Hepatocyte (in vitro differentiated cells): ENCODE results near the gene TMPRSS2. TPM values are rescaled to one million over a fixed set of nuclear protein-coding genes. Genes with fewer than 3 reads are reported as not detected.

Source experiments
- DNase-seq: peaks from one replicate; pipeline ENCODE4 v3.0.0-alpha.2; 2016; ENCODE audit warnings: low spot score
- H2AFZ ChIP-seq: fragments of 200-600 bp; sonication (generic); 2 replicates; pipeline ENCODE4 v1.6.0; 2016; ENCODE audit warnings: antibody characterized with exemption, mild to moderate bottlenecking
- H3K27ac ChIP-seq: fragments of 200-600 bp; sonication (generic); 2 replicates; pipeline ENCODE4 v1.5.1; 2016; ENCODE audit warnings: mild to moderate bottlenecking
- H3K27me3 ChIP-seq: fragments of 200-600 bp; sonication (generic); 2 replicates; pipeline ENCODE4 v1.6.1; 2016
- H3K36me3 ChIP-seq: fragments of 200-600 bp; sonication (generic); replicated peaks from 2 replicates; pipeline ENCODE4 v1.5.1; 2016; ENCODE audit warnings: low read depth; ENCODE audit not compliant: insufficient read depth
- H3K4me1 ChIP-seq: fragments of 200-600 bp; sonication (generic); 2 replicates; pipeline ENCODE4 v1.5.1; 2016; ENCODE audit warnings: mild to moderate bottlenecking, moderate library complexity; ENCODE audit not compliant: insufficient read depth
- H3K4me2 ChIP-seq: fragments of 200-600 bp; sonication (generic); 2 replicates; pipeline ENCODE4 v1.6.0; 2016
- H3K4me3 ChIP-seq: fragments of 200-600 bp; sonication (generic); 2 replicates; pipeline ENCODE4 v1.5.1; 2016; ENCODE audit warnings: mild to moderate bottlenecking
- H3K79me2 ChIP-seq: fragments of 200-600 bp; sonication (generic); 2 replicates; pipeline ENCODE4 v1.6.0; 2017; ENCODE audit warnings: mild to moderate bottlenecking
- H3K9me2 ChIP-seq: fragments of 200-600 bp; sonication (generic); replicated peaks from 2 replicates; pipeline ENCODE4 v1.6.0; 2017; ENCODE audit warnings: mild to moderate bottlenecking; ENCODE audit not compliant: insufficient read depth
- H3K9me3 ChIP-seq: fragments of 200-600 bp; sonication (generic); 2 replicates; pipeline ENCODE4 v1.5.1; 2016; ENCODE audit warnings: low read depth, mild to moderate bottlenecking
- H4K20me1 ChIP-seq: fragments of 200-600 bp; sonication (generic); 2 replicates; pipeline ENCODE4 v1.6.0; 2016; ENCODE audit warnings: mild to moderate bottlenecking; ENCODE audit not compliant: insufficient read depth, poor library complexity, severe bottlenecking
- CTCF ChIP-seq: fragments of 200-600 bp; sonication (generic); IDR thresholded peaks from 2 replicates; pipeline ENCODE4 v1.5.1; 2016; ENCODE audit warnings: antibody characterized with exemption, mild to moderate bottlenecking; ENCODE audit not compliant: poor library complexity
- EZH2 ChIP-seq: fragments of 200-600 bp; sonication (generic); IDR thresholded peaks from 2 replicates; pipeline ENCODE4 v1.6.1; 2016; ENCODE audit warnings: antibody characterized with exemption, mild to moderate bottlenecking, borderline replicate concordance
- EZH2phosphoT487 ChIP-seq: fragments of 200-600 bp; sonication (generic); IDR thresholded peaks from one replicate; pipeline ENCODE4 v1.6.1; 2018; ENCODE audit warnings: antibody characterized with exemption, mild to moderate bottlenecking, low read depth, moderate library complexity; ENCODE audit not compliant: unreplicated experiment, severe bottlenecking
- WGBS: methylation state at CpG from one replicate; pipeline ENCODE4 v1.1.6; 2016; ENCODE audit warnings: low lambda C conversion rate; ENCODE audit errors: missing lambda C conversion rate; 5-methylcytosine and 5-hydroxymethylcytosine counted together
- polyA plus RNA-seq: library from polyadenylated mRNA; unstranded; fragments of >200 nt; fragmentation: Nextera tagmentation; extraction: Ambion mirVana; gene quantifications from 2 replicates; pipeline ENCODE4 v1.2.1, GENCODE V29; 2016
- total RNA-seq: library from RNA; depleted of rRNA; stranded (reverse); fragments of >200 nt; gene quantifications from 2 replicates; pipeline ENCODE4 v1.2.3, GENCODE V29; 2014

Gene TMPRSS2
- total and polyA plus RNA-seq, 2 experiments from 2014 or later = 65.9 to 121 TPM

GRCh38 chr21:41431788-41432548 lies 76.0 kb downstream of the TMPRSS2 start:
- Histone ChIP-seq H3K79me2 (no peaks in the 10 kb centered on the region), H3K9me2 (no peaks in the 10 kb centered on the region), H3K27ac (peak overlapping the region; percentile 12), H3K4me1 (no peaks in the 10 kb centered on the region), H3K27me3 (no peaks in the 10 kb centered on the region), H3K9me3 (peaks cover 8% of the 10 kb centered on the region), H3K4me3 (no peak overlapping the region), H3K36me3 (no peaks in the 10 kb centered on the region), H2AFZ (no peak overlapping the region), H4K20me1 (no peaks in the 10 kb centered on the region), H3K4me2 (no peak overlapping the region)
- TF ChIP-seq EZH2phosphoT487 = no peak
- TF ChIP-seq EZH2 = no peak
- TF ChIP-seq CTCF = no peak
- no peak for DNase-seq
- WGBS = 87% methylated on average over 16 of the region's 16 CpGs

- peaks cover 4% of the 10 kb centered on the region for H3K4me1 ChIP-seq
- no peak for DNase-seq
- no peak overlapping the region for H3K4me3 ChIP-seq
- H3K36me3 ChIP-seq = no peaks in the 10 kb centered on the region
- H3K27me3 ChIP-seq = no peaks in the 10 kb centered on the region
- 90% methylated on average over 9 of the region's 9 CpGs for WGBS
- TF ChIP-seq EZH2 = no peak
- H4K20me1 ChIP-seq = no peaks in the 10 kb centered on the region
- no peak overlapping the region for H3K27ac ChIP-seq
- no peak overlapping the region for H3K4me2 ChIP-seq
- no peaks in the 10 kb centered on the region for H3K79me2 ChIP-seq
- peaks cover 5% of the 10 kb centered on the region for H3K9me3 ChIP-seq
- no peak overlapping the region for H2AFZ ChIP-seq
- no peaks in the 10 kb centered on the region for H3K9me2 ChIP-seq
These were observed 78.0 kb downstream of the TMPRSS2 start for GRCh38 chr21:41429925-41430491.

- TF ChIP-seq CTCF = no peak
- TF ChIP-seq EZH2phosphoT487 = no peak
- TF ChIP-seq EZH2 = no peak
- Histone ChIP-seq H3K27me3 (no peaks in the 10 kb centered on the region), H3K9me3 (no peaks in the 10 kb centered on the region), H3K36me3 (no peaks in the 10 kb centered on the region), H3K9me2 (no peaks in the 10 kb centered on the region), H2AFZ (no peak overlapping the region), H3K4me2 (no peak overlapping the region), H3K4me1 (peaks cover 4% of the 10 kb centered on the region), H4K20me1 (no peaks in the 10 kb centered on the region), H3K27ac (no peak overlapping the region), H3K79me2 (no peaks in the 10 kb centered on the region), H3K4me3 (no peak overlapping the region)
- no peak for DNase-seq
- 91% methylated on average over 3 of the region's 3 CpGs for WGBS
These were observed 78.7 kb downstream of the TMPRSS2 start for GRCh38 chr21:41429305-41429704.

- Histone ChIP-seq H3K9me2 (no peaks in the 10 kb centered on the region), H3K9me3 (no peaks in the 10 kb centered on the region), H3K79me2 (no peaks in the 10 kb centered on the region), H3K4me2 (no peak overlapping the region), H4K20me1 (no peaks in the 10 kb centered on the region), H3K27ac (no peak overlapping the region), H3K27me3 (no peaks in the 10 kb centered on the region), H2AFZ (no peak overlapping the region), H3K4me3 (no peak overlapping the region), H3K4me1 (peaks cover 4% of the 10 kb centered on the region), H3K36me3 (no peaks in the 10 kb centered on the region)
- 92% methylated on average over 6 of the region's 6 CpGs for WGBS
- no peak for DNase-seq
- TF ChIP-seq CTCF (no peak), EZH2phosphoT487 (no peak), EZH2 (no peak)
These were observed 79.1 kb downstream of the TMPRSS2 start for GRCh38 chr21:41428847-41429246.
